Stromal cell of bone marrow (primary cell): ENCODE results near the gene PTPRE.

Source experiments
- DNase-seq: peaks from one replicate; pipeline ENCODE4 v3.0.0-alpha.2; 2012; ENCODE audit warnings: low read depth

The PTPRE gene

DNA sequence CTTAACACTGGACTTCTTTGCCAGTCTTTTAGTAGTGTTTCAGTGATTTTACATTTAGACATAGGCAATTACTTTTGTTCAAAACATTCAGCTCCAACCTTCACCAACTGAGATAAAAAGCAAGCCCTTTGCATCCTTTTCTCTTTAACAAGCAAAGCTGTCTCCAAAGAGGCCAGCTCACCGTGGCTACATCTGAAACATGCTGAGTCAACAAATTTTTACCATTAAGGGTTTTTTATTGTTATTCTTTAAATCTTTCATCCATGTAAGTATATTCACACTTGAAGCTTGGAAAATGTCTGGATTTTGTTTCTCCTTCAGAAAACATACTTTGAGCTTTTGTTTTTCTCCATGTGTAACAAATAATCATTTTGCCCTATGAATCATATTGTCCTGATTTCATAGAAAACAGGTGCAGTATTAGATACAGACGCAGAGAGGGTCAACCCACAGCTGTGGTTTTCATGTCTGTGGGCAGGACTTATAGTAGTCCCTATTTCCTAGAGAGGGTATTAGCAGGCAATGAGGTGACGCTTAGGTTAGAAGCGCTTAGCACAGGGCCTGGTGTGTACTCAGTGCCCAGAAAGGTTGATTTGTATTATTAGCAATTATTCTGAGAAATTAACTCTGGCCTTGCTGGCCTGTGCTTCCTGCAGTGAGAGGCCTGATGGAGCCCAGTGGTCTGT, 119.9 kb downstream of the PTPRE start:
- DNase-seq = no peak

DNA sequence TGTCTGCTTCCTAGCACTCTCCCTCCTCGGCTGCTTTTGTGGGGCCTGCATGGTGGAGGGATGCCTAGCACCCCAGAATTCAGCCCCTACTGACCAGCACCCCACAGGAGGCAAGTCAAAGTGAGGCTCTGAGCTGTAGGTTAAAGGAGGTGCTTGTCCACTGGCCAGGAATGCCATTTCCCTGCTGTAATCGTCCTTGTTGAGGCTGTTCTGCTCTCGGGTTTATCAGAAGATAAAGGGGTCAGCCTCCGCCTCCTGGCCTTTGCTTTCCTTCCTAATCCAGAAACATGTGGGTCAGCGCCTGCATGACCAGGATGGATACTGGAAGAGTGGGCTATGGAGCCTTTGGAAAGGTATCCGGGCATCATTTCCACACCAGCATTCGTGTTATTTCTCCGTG, 120.4 kb downstream of the PTPRE start:
- no peak for DNase-seq

DNA sequence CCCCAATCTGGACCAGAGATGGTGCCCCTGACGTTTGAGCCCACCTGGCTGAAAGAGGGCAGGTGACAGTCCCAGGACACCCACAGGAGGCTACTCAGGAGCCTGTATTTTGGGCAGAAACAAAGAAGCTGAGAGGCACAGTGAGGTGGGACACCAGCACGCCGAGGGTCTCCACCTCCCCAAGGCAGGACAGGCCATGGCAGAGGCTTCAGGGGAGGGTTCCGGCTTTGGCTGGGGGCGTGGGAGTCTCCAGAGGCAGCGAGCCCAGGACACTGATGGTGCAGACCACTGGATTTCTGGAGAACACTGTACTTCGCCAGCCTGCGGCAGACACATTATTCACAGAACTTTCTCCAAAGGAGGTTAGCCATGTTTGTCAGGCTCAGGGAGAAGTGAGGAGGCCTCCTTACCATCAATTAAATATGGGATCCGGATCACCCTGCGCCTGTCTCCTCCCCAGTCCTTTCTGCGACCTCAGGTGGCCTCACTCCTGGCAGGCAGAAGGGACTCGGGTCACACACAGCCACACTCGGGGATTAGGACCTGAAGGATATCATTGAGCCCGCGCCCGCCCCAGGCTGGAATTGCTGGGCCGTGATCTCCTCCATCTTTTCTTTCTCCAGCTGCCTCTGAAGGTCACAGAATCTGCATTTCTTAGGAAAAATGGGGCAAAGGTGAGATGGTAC, 121.1 kb downstream of the PTPRE start:
- DNase-seq = no peak

DNA sequence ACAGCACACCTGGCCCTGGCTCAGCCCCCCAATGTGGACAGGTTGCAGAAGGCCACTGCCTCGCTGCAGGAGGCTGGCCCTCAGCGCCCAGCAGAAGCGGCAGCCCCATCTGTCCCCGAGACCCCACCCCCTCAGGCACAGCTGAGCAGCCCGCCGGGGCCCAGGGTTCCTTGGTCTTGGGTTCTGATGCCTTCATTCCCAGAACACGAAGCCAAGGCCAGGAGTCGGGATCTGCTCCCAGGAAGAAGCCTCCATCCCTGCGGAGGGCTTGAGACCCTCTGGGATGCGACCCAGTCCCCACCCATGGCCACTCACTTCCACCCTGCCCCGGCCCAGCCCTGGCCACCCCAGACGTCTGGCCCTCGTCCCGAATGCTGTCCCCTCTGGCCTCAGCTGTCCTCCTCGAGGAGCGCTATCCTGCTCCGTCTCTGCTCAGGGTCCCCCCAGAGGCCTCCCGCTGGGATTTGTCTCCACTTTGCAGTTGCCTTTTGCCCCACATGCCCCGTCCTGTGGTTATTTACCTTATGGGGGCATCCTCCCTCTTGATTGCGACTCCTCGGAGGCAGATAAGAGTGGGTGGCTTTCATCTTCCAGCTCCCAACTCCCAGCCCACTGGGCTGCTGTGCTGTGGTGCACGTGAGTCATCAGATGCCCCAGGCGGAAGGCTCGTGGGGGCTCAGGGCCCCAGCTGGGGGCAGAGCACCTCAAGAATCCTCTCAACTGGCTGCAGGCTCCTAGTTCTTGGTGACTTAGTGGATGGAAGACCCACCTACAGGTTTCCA, 121.8 kb downstream of the PTPRE start:
- no peak for DNase-seq

DNA sequence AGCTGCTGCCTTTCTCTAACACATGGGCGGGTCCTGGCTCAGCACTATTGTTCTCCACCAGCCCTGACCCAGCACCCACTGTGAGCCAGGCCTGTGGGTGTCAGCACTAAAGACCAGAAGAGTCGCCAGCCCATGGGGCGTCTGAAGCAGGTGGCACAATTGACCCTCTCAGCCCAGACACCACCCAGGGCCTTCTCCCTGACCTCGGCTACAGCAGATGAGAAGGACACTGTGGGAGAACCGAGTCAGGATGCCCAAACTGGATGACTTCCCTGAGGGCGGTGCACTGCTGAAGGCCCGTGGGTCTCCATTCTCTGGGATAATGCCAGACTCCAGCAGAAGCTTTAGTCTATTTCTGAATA, 122.4 kb downstream of the PTPRE start:
- DNase-seq = no peak

DNA sequence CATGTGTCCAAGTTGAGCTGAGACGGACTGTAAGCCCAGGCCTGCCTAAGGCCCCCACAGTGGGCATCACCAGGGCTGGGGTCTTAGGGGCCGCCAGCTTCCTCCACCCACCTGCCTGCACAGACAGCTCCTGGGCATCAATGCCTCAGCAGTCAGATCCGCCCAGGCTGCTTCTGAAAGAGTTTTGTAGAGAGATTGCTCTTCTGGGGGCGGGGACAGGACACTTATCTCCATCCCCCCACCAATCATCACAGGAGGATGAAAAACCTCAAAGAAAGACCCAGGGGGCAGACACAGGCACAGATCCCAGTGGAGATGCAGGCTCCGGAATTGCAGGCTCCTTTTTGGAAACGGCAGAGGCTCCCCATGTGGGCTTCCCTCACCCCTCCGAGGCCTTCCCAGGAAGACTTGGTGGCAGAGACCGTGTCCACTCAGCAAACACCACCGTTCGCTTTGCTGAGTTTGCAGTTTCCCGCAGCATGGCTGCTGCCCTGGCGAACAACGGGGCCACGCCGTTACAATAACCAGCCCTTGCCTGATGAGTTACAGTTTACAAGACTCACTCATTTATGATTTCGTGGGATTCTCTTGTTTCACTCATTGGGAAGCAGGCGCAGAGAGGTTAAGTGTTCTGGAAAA, 122.9 kb downstream of the PTPRE start:
- no peak for DNase-seq

DNA sequence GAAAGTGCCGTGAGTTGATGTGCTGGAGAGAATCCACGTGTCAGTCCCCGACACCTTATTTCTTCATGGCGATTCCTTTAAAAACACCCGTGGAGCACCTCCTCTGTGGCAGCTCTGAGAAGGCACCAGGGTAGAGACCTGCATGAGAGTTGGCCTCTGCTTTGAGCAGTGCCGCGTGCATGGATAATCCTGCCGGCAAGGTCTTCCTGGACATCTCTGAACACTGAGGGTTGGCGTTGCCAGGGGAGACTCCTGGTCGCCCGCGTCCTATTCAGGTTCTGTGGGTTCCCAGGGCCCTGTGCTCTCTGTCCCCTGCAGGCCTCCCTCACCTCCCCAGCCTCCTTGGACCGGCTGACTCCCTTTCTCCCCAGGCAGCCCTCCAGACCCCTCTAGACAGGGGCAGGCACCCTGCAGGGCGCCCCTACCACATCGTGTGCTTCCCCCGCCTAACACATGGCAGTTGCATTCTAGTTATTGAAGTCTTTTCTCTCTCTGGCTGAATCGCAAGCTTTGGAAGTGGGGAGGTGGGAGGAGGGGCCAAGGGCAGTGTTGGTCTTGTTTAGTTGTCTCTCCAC, 123.7 kb downstream of the PTPRE start:
- no peak for DNase-seq

DNA sequence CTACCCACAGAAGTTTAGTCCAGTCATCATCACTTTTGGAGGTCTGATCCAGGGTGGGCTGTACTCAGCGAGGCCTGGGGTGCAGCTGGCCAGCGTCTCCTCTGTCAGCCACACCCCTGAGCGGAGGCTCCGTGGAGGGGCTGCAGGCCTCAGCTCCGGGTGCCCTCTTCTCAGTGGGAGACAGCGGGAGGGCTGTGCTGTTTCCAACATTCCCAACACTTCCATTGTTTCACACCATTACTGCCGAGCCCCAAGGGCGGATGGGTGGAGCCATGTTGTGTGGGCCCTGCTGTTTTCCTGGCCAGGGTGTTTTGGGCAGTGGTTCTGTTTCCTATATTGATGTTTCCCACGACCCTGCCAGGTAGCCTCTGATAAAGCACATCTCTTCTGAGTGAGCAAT, 124.3 kb downstream of the PTPRE start:
- no peak for DNase-seq

DNA sequence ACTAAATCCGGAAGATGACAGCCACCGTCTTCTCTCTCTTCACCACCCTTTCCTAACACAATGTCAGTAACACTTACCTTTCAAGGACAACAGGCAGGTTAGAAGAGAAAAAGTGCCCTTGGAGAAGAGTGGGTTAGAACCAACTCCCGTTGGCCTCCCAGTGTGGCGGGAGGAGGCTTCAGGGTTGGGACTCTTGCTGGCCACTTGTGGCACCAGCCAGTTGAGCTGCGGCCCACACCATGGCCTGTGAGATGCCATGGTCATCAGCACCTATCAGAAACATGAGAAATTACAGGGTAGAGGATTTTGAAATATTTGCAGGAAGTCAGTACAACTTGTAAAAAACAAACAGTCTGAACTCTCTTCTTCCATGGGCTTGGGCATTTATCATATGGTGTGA, 125.6 kb downstream of the PTPRE start:
- DNase-seq = no peak

DNA sequence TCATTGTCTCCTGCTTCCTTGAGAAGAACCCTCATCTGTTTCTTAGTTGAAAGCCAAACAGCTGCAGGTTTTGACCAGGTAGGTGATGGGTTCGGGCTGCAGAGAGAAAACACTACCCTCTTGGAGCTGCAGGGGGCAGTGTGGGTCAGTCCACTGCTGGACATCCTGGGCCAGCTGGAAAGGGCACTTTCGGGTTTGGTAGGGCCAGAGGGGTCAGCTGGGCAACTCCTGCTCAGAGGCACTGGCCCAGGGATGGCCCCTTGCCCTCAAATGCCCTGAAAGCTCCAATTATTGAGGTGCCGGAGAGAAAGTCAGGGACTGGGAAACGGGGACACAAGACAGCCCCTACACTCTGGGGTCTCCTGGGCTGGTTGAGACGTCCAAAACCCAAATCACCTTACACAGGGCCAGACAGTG, 128.7 kb downstream of the PTPRE start:
- no peak for DNase-seq

DNA sequence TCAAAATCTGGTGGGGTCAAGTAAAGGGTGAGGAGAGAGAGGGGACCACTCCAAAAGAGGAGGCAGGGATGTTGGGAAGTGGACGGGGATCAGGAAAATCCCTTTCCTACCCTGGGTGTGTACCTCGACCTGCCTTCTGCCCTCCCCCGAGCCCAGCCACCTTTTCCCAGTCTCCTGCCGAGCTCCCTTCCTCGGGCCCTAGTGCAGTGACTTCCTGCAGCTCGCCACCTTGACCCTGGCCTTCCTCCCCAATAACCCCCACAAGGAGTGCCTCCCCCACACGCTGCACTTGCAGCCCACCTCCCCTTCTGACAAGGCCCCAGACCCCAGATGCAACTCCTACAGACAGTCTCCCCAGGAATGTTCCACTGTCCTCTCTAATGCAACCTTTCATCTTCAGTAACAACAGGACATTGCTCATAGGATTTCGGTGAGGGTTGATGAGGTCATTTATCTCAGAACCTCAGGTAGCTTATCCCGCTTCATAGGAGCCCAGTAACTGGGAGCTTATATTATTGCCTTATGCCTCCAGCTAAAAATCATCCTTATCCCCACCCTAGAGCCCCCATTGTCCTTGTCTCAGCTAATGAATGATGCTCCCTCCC, 129.2 kb downstream of the PTPRE start:
- DNase-seq = no peak

DNA sequence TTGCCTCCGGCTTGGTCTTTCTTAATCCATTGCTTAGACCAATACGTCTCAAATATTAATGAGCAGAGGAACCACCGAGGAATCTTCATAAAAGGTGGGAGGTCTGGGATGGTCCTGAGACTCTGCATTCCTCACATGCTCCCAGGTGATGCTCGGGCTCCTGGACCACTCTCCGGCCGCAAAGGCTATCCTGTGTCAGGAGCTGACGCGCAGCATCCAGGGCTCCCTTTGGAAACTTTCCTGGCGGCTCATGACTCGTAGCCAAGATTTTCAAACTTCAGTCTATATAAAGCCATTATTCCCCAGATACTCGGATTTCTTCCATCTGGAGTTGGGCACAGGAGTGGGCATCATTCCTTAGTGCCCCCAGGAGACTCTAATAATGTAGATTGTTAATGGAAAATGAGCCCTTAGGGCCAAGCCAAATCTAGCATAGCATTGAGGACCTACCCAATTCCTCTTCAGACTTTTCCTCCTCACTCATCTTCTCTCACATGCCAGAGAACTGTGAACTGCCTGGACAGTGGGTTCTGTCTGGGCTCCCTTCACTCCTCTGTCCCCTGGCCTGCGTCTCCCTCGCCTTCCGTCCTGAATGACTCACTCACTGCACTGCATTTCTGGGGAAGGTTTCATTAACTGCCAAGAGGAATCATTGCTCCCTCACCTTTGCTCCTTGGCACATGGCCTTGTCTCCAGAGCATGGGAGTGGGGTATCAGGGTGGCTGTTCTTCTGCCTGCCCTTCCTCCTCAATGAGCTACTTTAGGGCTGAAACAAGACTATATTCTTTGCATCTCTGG, 130.0 kb downstream of the PTPRE start:
- no peak for DNase-seq

DNA sequence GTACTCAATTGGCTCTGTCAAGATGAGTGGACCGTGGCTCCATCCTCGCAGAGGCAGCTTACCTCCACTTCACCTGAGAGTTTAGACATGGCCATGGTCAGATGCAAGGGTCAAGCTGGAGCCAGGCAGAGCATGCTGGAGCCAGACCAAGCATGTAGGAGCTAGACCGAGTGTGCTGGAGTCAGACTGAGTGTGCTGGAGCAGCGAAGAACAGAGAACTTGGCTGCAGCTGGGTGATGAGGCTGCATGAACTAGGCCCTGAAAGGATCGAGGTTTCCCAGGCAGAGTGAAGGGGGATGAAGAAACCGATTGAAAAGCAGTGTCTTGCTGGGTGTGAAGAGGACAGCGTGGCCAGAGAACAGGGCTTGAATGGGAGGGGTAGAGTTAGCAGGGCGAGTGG, 133.2 kb downstream of the PTPRE start:
- no peak for DNase-seq

DNA sequence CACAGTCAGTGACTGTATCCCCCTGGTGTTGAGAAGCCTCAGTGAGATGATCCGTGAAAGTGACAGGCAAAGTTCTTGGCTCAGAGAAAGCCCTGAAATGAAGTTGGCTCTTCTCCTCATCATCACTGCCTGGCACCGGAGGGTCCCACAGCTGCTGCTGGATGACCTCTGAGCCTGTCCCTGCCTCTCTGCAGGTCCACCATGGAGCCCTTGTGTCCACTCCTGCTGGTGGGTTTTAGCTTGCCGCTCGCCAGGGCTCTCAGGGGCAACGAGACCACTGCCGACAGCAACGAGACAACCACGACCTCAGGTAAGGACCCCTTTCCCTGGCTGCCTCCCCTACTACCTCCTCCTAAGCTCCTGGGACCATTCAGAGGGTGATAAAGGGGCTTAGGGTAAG, 133.8 kb downstream of the PTPRE start:
- DNase-seq = no peak

DNA sequence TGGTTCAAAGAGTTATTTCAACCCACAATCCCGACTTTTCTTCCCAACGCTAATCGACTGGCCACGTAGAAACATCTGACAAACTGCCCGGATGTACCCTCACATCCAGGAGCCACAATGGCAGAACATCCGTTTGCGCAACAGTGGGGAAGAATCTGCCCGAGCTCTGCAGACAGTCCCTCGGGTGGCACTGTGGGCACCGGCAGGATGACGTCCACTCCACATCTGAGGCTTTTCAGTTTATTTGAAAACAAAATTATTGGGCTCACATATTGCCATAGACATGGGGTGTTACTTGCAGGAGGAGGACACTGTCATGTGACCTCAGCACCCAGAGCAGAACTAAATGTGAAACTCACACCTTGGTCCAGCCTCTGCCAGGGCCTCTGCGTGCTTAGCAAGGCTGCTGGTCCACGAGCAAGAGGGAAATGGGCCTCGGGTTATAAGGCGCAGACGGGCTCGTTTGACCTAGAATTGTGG, 135.3 kb downstream of the PTPRE start:
- no peak for DNase-seq

DNA sequence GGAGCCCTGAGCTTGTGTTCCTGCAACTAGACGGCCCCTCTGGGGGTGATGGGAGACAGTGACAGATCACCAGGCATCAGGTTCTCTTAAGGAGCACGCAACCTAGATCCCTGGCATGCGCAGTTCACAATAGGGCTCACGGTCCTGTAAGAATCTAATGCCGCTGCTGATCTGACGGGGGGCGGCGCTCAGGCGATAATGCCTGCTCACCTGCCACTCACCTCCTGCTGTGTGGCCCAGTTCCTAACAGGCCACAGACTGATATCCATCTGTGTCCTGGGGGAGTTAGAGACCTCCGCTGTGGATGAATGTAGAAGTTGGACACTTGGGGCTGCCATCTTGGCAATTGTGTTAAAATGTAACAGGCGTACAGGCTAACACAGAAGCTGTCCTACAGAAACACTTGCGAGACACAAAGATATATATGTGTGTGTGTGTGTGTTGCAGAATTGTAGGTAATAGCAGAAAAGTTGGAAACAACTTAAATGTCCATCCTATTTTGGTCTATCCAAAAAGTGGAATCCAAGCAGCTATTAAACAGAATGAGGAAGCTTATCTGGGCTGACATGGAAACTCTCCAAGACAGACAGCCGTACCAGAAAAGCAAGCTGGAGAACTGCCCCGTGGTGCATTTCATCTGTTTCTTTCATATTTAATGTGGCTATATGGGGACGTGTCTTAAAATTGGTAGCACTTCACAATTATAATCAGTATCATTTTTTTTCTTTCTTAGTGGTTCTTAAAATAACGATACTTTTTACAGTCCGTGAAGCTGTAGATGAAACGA, 136.5 kb downstream of the PTPRE start:
- DNase-seq = no peak

DNA sequence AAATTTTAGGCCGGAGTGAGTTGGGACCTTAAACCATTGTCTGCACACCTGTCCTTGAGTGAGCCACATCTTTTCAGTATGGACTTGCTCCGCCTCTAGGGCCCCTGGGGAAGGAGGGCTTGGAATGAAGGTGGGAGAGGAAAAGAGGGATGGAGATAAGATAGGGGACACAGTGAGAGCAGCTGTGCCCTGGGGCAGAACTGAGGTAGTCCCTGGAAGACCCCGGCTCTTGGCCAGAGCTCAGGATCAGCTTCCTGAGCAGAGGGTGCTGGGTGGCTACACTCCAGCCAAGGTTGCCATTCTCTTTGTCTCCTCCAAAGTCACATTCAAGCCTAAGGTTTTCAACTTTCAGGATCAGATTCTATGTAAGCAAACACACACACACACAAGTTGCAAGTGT, 137.3 kb downstream of the PTPRE start:
- no peak for DNase-seq

DNA sequence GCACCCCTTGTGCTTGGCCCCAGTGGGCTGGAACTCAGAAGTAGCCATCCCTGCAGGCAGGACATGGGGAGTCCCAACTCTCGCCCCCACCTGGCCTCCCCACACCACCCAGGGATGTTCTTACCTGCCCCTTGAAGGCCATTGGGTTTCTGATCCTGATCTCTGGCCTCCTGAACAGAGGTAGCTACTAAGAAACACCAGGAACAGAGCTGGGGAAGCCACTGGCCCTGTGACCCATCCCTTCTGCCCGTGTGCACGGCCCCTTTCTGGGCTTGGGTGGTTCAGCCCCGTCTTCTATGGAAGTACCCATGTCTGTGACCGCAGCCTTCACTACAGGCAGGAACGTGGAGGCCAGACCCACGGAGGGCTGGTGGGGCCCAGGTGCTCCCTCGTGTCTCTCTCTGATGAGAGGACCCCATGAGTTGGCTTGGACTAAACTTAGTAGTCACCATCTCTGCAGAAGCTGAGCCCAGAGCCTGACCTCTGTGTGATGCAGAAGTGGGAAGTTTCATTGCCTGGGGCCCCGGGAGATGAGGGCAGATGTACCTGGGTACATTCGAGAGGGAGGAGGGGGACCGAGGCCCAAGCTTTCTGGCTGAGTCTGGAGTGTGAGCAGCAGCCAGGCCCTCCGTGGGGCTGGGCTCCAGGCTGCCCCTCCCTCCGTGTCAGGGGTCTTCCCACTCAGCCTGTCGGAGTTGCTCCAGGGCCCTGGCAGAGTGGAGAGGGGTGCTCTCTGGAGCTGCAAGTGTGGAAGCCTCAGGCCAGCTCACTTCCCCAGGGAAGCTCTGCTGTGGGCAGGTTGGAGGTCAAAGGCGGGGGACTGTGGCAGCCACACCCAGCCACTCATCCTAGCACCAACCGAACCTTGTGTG, 138.3 kb downstream of the PTPRE start:
- no peak for DNase-seq

DNA sequence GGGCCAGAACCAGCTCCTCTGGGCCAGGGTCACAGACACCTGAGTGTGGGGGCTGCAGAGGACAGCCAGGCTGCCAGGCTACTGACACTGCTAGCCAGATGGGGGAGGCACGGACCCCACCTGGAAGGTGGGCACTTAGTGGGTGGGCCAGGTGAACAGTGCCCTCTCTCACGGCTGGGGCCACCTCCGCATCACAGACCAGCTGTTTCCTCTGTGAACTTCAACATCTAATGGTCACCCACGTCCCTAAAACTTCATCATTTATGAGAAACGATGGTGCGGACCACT, 138.9 kb downstream of the PTPRE start:
- no peak for DNase-seq
